H9 (cell line): Measurements from ENCODE around the gene CDH1. TPM values are rescaled to one million over a fixed set of nuclear protein-coding genes. Genes with fewer than 3 reads are reported as not detected.
A peak's percentile ranks its signal among the peaks of the same experiment; 100 is the strongest.

Source experiments
- DNase-seq: peaks from one replicate; pipeline ENCODE4 v3.0.0-alpha.2; 2017
- H2AFZ ChIP-seq: one replicate; pipeline ENCODE4 v1.6.1; 2013; ENCODE audit warnings: mild to moderate bottlenecking, low read length, control low read depth, moderate library complexity
- H2AK5ac ChIP-seq: 2 replicates; pipeline ENCODE4 v1.6.1; 2013; ENCODE audit warnings: low read length, control low read depth, mixed read lengths; ENCODE audit not compliant: insufficient read length
- H2BK120ac ChIP-seq: one replicate; pipeline ENCODE4 v1.6.1; 2013; ENCODE audit warnings: low read depth, mild to moderate bottlenecking, low read length, control low read depth, inconsistent platforms; ENCODE audit not compliant: poor library complexity, severe bottlenecking
- H2BK12ac ChIP-seq: 2 replicates; pipeline ENCODE4 v1.6.1; 2013; ENCODE audit warnings: low read length, control low read depth, mixed read lengths, low read depth; ENCODE audit not compliant: insufficient read length
- H2BK15ac ChIP-seq: 2 replicates; pipeline ENCODE4 v1.6.1; 2013; ENCODE audit warnings: low read depth, low read length, control low read depth
- H2BK20ac ChIP-seq: one replicate; pipeline ENCODE4 v1.6.1; 2013; ENCODE audit warnings: low read depth, mild to moderate bottlenecking, low read length, control low read depth, inconsistent platforms; ENCODE audit not compliant: poor library complexity, severe bottlenecking
- H2BK5ac ChIP-seq: 2 replicates; pipeline ENCODE4 v1.6.1; 2013; ENCODE audit warnings: low read length, control low read depth, mixed read lengths; ENCODE audit not compliant: insufficient read length
- H3K14ac ChIP-seq: 2 replicates; pipeline ENCODE4 v1.6.1; 2013; ENCODE audit warnings: low read length, control low read depth; ENCODE audit not compliant: insufficient read depth
- H3K18ac ChIP-seq: 2 replicates; pipeline ENCODE4 v1.6.1; 2013; ENCODE audit warnings: low read depth, mild to moderate bottlenecking, mixed read lengths, low read length, control low read depth; ENCODE audit not compliant: insufficient read length
- H3K23ac ChIP-seq: 2 replicates; pipeline ENCODE4 v1.6.1; 2013; ENCODE audit warnings: low read length, control low read depth, mixed read lengths, low read depth; ENCODE audit not compliant: insufficient read length
- H3K23me2 ChIP-seq: 2 replicates; pipeline ENCODE4 v1.6.1; 2013; ENCODE audit warnings: low read depth, mild to moderate bottlenecking, mixed read lengths, low read length, control low read depth; ENCODE audit not compliant: insufficient read length, poor library complexity, severe bottlenecking
- H3K27ac ChIP-seq: 2 replicates; pipeline ENCODE4 v1.5.1; 2013; ENCODE audit warnings: low read length, control low read depth, mixed read lengths, low read depth; ENCODE audit not compliant: insufficient read length
- H3K27me3 ChIP-seq: 2 replicates; pipeline ENCODE4 v1.6.1; 2013; ENCODE audit warnings: low read length, control low read depth, inconsistent platforms; ENCODE audit not compliant: insufficient read depth
- H3K4ac ChIP-seq: 2 replicates; pipeline ENCODE4 v1.6.1; 2013; ENCODE audit warnings: low read depth, mild to moderate bottlenecking, control low read depth, inconsistent platforms, low read length, moderate library complexity
- H3K4me1 ChIP-seq: 2 replicates; pipeline ENCODE4 v1.6.1; 2013; ENCODE audit warnings: low read length, control low read depth, inconsistent platforms; ENCODE audit not compliant: insufficient read depth
- H3K4me2 ChIP-seq: 2 replicates; pipeline ENCODE4 v1.6.1; 2013; ENCODE audit warnings: low read length, control low read depth, mixed read lengths; ENCODE audit not compliant: insufficient read length, insufficient read depth
- H3K56ac ChIP-seq: 2 replicates; pipeline ENCODE4 v1.6.1; 2013; ENCODE audit warnings: low read depth, mild to moderate bottlenecking, mixed read lengths, low read length, control low read depth; ENCODE audit not compliant: insufficient read length
- H3K79me1 ChIP-seq: 2 replicates; pipeline ENCODE4 v1.6.1; 2013; ENCODE audit warnings: low read depth, mild to moderate bottlenecking, moderate library complexity, low read length, control low read depth, inconsistent platforms; ENCODE audit not compliant: insufficient read depth, poor library complexity, severe bottlenecking
- H3K79me2 ChIP-seq: 2 replicates; pipeline ENCODE4 v1.6.1; 2013; ENCODE audit warnings: low read length, control low read depth, inconsistent platforms; ENCODE audit not compliant: insufficient read depth
- H3K9ac ChIP-seq: 2 replicates; pipeline ENCODE4 v1.6.1; 2013; ENCODE audit warnings: low read length, control low read depth, mixed read lengths; ENCODE audit not compliant: insufficient read length; ENCODE audit errors: extremely low read depth
- H3K9me3 ChIP-seq: one replicate; pipeline ENCODE4 v1.6.1; 2013; ENCODE audit warnings: low read depth, low read length, inconsistent platforms; ENCODE audit not compliant: control insufficient read depth
- H3T11ph ChIP-seq: one replicate; pipeline ENCODE4 v1.6.1; 2013; ENCODE audit warnings: mild to moderate bottlenecking, low read length, control low read depth, inconsistent platforms
- H4K20me1 ChIP-seq: one replicate; pipeline ENCODE4 v1.6.1; 2013; ENCODE audit not compliant: control insufficient read depth, insufficient read length, insufficient read depth
- H4K5ac ChIP-seq: 2 replicates; pipeline ENCODE4 v1.6.1; 2013; ENCODE audit warnings: low read depth, mild to moderate bottlenecking, mixed read lengths, low read length, control low read depth; ENCODE audit not compliant: insufficient read length
- H4K8ac ChIP-seq: replicated peaks from 2 replicates; pipeline ENCODE4 v1.6.1; 2013; ENCODE audit warnings: low read length, control low read depth, mixed read lengths, low read depth; ENCODE audit not compliant: insufficient read length
- H4K91ac ChIP-seq: 2 replicates; pipeline ENCODE4 v1.6.1; 2013; ENCODE audit warnings: low read depth, mild to moderate bottlenecking, moderate library complexity, mixed read lengths, low read length, control low read depth; ENCODE audit not compliant: insufficient read length
- H3K27ac Mint-ChIP-seq, 3 experiments: 2 replicates in 2 of 3; 3 replicates in 1 of 3; pipeline ENCODE4 v1.8.0; 2020 to 2021; ENCODE audit warnings: mixed read lengths in 3 of 3, mild to moderate bottlenecking in 1 of 3, moderate library complexity in 1 of 3
- H3K27me3 Mint-ChIP-seq: 2 replicates; pipeline ENCODE4 v1.8.0; 2021; ENCODE audit warnings: low read depth, mild to moderate bottlenecking, moderate library complexity, mixed read lengths
- H3K36me3 Mint-ChIP-seq, 3 experiments: 2 replicates in 2 of 3; 3 replicates in 1 of 3; pipeline ENCODE4 v1.8.0; 2020 to 2021; ENCODE audit warnings: low read depth in 3 of 3, mixed read lengths in 3 of 3; ENCODE audit not compliant: insufficient read depth in 1 of 3
- H3K4me1 Mint-ChIP-seq, 2 experiments: 2 replicates each; pipeline ENCODE4 v1.8.0; 2020; ENCODE audit warnings: mixed read lengths in 2 of 2
- H3K4me3 Mint-ChIP-seq, 2 experiments: 2 replicates in 1 of 2; 3 replicates in 1 of 2; pipeline ENCODE4 v1.8.0; 2020 to 2021; ENCODE audit warnings: mild to moderate bottlenecking in 2 of 2, mixed read lengths in 2 of 2, moderate library complexity in 1 of 2
- H3K9me3 Mint-ChIP-seq, 2 experiments: 2 replicates in 1 of 2; 3 replicates in 1 of 2; pipeline ENCODE4 v1.8.0; 2020; ENCODE audit warnings: mild to moderate bottlenecking in 2 of 2, mixed read lengths in 2 of 2, moderate library complexity in 1 of 2
- CTCF ChIP-seq: fragments of 200-600 bp; sonication (generic); conservative IDR thresholded peaks from 3 replicates; pipeline ENCODE4 v1.8.0; 2021; ENCODE audit warnings: antibody characterized with exemption, mild to moderate bottlenecking
- WGBS: extraction: QIAGEN DNeasy Blood & Tissue Kit; methylation state at CpG from one replicate; pipeline ENCODE4 v1.1.7; 2013; ENCODE audit warnings: missing lambda C conversion rate, low lambda C conversion rate, mixed read lengths; ENCODE audit not compliant: insufficient read length; ENCODE audit errors: extremely low coverage; 5-methylcytosine and 5-hydroxymethylcytosine counted together
- total RNA-seq: library from RNA; stranded (reverse); gene quantifications from 2 replicates; pipeline ENCODE4 v1.2.1, GENCODE V29; 2021

The CDH1 gene
- total RNA-seq, 1 experiment from 2014 or later, result 237 TPM

GRCh38 chr16:68733570-68733969, 3.5 kb upstream of the CDH1 start:
- peaks cover 10% of the 10 kb centered on the region for H3K23me2 ChIP-seq
- no peak overlapping the region for H2BK5ac ChIP-seq
- no peak overlapping the region for H3K18ac ChIP-seq
- WGBS, result no CpG with 5 or more reads among the region's 9 CpGs
- H2BK20ac ChIP-seq, result no peak overlapping the region
- no peak overlapping the region for H3K4ac ChIP-seq
- no peak overlapping the region for H3K23ac ChIP-seq
- no peak overlapping the region for H2BK12ac ChIP-seq
- DNase-seq, result no peak
- H3K56ac ChIP-seq, result no peak overlapping the region
- Mint-ChIP-seq H3K9me3 (no peaks in the 10 kb centered on the region; a peak in 1 of 5 replicates), H3K4me3 (no peak overlapping the region), H3K27me3 (peaks cover 2% of the 10 kb centered on the region; the same call in 1 of the 2 replicates), H3K36me3 (peaks cover 0 to 2% (median 2%) of the 10 kb centered on the region in 3 experiments; a peak in 4 of 7 replicates), H3K27ac (0 out of 7 replicates have a peak overlapping the region, but pooled peaks of 1 of the 3 experiments have one; percentile 44), H3K4me1 (peaks cover 33 to 41% of the 10 kb centered on the region in 2 experiments)
- H2AK5ac ChIP-seq, result no peak overlapping the region
- no peak overlapping the region for H3K4me2 ChIP-seq
- H3K4me1 ChIP-seq, result peaks cover 9% of the 10 kb centered on the region; the same call in 1 of the 2 replicates
- H4K8ac ChIP-seq, result no peak overlapping the region
- TF ChIP-seq CTCF, result no peak
- H2AFZ ChIP-seq, result no peak overlapping the region
- H3K27me3 ChIP-seq, result no peaks in the 10 kb centered on the region
- no peaks in the 10 kb centered on the region for H4K20me1 ChIP-seq
- H3K79me2 ChIP-seq, result no peaks in the 10 kb centered on the region
- no peak overlapping the region for H2BK120ac ChIP-seq
- H3K9me3 ChIP-seq, result no peaks in the 10 kb centered on the region
- H4K5ac ChIP-seq, result no peak overlapping the region
- no peak overlapping the region for H2BK15ac ChIP-seq
- no peaks in the 10 kb centered on the region for H3K79me1 ChIP-seq
- H3K27ac ChIP-seq, result no peak overlapping the region
- H4K91ac ChIP-seq, result no peak overlapping the region
- no peak overlapping the region for H3T11ph ChIP-seq
- no peak overlapping the region for H3K14ac ChIP-seq
- H3K9ac ChIP-seq, result no peak overlapping the region
